Pulmonary artery endothelial cell (primary cell): Measurements from ENCODE around the gene OR2S2. TPM values are rescaled to one million over a fixed set of nuclear protein-coding genes. Genes with fewer than 3 reads are reported as not detected.
A peak's percentile ranks its signal among the peaks of the same experiment; 100 is the strongest.

Source experiments
- DNase-seq: peaks from one replicate; pipeline ENCODE4 v3.0.0-alpha.2; 2011; ENCODE audit warnings: low read depth, low spot score
- total RNA-seq: library from RNA; depleted of rRNA; stranded (reverse); fragments of >200 nt; gene quantifications from 2 replicates; pipeline ENCODE4 v1.2.3, GENCODE V29; 2014

The OR2S2 gene
- total RNA-seq, 1 donor from 2014 or later: not detected

DNA sequence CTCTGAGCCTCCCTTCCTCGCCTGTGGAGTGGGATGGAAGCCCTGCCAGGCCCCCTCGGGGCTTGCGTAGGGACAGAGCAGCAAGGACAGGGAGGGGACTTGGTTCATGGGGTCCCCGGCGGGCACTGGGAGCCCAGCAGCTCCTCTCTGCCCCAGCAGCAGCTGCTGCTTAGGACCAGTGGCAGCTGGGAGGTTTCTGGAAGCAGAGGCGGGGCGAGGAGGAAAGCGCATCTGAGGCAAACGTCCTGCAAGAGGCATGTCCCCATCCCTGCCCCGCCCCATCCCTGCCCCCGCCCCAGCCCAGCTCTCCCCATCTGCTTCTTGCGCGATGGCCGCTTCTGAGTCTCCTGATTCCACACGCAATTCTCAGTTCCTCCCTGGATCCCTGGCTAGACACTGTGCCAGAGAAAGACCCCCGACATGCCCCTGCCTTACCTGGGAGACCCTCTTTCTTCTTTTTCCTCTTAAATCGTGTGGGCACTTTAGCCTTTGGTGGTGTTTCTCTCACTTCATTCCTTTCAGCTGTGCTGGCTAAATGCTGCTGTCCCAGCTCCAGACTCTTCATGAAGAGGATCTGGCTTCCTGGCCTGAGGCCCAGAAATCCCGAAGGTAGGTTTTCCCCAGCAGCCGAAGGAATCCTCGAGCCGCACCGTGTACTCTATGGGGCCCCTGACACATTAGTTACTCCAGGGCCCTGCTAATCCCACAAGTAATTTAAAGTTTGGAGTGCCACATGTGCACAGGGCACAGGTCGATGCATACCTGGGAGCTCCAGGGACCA is 4.4 kb upstream of the OR2S2 start:
- no peak for DNase-seq

DNA sequence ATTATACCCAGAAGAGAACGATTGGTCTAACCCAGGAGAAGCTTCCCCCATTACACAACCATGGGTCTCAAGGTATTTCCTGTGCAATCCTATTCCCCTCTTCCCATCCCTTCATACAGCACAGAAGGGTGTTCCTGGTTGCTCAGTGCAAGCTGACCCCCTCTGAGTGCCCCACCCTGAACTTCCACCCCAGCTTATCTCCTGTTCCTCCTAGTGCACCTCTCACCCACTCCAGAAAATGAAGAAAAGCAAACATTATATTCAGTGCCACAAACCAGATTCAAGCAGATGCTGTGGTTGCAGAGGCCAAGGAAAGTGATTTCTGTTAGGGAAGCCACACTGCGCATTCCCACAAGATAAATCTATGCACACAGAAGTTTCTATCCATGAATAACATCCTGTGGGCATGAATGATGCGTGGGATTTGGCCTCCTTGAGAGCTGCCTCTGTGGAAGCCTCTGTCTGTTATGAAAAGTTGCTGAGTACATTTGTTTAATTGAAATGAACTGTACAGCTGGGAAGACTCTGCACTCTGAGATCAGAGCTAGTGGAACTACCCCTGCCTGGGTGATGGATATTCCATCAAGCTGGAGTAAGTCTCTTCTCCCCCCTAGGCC is 2.2 kb upstream of the OR2S2 start:
- no peak for DNase-seq

DNA sequence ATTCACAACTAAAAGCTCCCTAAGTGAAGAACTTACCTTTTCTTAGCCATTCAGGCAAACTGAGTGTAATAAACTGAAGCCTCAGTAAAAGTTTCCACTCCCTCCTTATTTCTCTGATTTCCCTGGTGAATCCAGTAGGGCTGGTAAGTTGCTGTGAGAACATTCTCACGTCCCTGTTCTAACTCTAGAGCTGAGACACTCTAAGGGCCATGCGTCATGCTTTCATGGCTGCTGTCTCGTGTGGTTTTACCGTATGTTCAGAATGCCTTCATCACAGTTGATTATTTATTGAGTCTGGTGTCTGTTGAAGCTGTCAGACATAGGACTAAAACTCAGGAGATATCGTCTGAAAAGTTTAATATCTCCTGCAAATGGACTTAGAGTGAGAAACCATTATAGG is 1.3 kb downstream of the OR2S2 start:
- DNase-seq: no peak

DNA sequence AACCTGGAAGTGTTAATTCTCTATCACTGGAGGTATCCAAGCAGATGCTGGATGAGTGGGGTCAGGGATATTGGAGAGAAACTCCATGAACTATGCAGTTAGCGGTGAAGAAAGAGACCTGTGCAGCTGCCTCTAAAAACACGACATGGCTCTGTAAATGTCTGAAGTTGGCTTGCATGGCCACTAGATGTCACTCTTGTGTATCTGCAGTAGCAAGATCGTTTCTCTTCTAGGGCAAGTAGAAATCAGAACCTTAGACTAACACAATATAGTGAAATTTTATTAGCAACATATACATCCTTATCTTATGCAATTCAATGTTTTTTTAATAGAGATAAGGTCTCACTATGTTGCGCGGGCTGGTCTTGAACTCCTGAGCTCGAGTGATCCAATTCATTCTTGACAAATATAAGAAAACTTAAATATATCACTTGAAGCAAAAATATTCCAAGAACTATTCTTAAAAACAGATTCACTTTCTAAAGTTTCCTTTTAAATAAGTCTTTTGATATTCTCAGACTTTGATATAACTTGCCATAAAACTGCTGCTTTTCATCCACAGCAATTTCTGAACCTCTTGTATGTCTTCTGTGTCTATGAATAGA is 2.9 kb downstream of the OR2S2 start:
- peak; percentile 59 for DNase-seq

DNA sequence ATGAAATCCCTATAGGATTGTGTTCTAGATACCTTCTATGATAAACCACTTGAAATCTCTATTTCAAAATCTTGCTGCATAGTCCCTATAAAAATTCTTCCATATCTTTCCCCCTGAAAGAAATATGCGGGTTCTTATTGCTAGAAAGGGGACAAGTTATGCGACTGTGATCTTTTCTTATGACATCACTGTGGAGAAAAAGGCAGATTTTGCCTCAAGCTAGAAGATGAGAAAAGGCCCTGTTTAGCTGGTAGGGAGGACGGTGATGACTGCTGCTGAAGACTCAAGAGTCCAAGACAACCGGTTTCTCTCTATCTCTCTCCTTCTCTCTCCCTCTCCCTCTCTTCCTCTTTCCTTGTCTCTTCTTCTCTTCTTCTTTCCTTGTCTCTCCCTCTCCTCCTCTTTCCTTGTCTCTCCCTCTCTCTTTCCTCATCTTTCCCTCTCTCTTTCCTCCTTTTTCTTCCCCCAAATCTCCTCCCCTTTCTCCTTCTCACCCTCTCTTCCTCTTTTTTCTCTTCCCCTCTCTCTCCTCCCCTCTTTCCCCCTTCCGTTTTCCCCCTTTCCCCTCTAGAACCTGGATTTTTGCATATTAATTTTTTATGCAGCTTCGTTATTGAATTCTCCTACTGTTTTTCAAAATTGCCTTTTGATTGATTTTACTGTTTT is 5.3 kb downstream of the OR2S2 start:
- no peak for DNase-seq

DNA sequence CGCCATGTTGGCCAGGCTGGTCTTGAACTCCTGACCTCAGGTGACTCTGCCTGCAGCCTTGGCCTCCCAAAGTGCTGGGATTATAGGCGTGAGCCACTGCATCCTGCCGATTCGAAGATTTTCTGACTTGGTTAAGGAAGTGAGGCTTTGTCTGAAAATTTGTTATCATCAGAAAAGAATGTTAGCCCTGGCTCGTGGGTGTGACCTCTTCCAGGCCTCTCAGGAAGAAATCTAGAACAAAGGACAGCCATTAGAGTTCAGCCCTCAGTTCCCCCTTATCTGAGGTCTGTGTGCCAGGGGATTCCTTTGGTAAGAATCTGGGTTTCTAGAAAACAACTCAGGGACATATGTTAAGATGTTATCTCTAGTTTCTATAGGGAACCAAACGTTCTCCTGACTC is 6.2 kb downstream of the OR2S2 start:
- peak; percentile 83 for DNase-seq

DNA sequence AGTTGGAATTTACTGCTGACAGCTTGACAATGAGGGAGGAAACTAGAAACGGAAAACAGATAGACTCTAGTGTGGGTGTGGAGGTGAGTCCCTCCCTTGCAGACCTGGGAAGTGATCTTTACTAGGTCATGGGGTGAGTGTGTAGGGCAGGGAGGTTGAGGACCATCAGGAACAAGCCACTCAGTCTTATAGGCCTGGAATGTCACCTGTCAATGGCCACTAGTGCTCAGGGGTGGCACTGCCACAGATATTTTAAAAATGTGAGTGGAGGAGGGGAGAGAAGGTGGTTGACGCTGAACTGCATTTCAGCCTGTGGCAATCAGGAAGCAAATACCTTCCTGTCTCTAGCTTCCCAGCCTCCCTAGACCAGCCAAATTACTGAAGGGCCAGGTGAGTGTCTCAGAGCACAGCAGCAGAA is 9.0 kb downstream of the OR2S2 start:
- peak; percentile 10 for DNase-seq

DNA sequence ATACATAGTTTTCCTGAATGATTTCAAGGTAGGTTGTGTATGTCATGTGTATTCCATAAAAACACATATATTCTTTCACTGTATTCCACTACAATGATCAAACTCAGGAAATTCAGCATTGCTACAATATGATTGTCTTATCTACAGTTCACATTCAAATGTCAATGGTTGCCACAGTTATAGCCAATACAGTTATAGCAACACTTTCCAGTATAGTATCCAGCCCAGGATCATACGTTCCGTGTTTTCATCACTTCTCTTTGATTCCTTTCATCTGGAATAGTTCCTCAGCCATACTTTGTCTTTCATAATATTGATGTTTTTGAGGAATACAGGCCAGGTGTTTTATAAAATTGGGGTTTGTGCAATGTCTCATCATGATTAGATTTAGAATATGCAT is 9.5 kb downstream of the OR2S2 start:
- peak; percentile 8 for DNase-seq

DNA sequence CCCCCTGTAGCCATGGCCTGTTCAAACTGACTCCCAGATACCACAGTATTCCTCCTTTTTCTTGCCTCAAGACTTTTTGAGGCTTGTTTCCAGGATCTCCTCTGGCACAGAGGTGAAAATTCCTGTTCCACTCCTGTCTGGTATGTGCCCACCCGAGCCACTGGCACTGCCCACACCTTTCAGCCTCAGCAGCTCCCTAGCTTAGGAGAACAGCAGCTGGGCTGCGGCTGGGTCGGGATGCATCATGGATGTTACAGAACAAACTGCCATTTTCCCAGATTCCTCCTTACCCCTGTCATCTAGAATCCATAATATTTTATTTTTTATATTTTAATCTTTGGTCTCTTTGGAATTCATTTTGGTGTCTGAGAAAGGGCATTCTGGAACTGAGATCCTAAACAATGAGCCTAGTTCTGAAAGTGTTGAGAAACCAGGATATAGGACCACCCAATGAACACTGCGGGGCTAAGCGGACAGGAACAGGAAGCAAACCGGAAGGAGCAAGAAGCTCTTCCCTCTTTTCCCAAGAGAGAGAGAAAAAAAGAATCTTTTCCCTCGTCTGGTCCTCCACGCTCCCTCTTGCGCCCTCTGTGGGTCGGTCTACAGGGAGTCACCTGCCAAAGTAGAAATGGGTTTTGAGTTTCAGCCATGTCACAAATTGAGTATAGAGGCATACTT is 12.5 kb downstream of the OR2S2 start:
- DNase-seq: peak; percentile 44

DNA sequence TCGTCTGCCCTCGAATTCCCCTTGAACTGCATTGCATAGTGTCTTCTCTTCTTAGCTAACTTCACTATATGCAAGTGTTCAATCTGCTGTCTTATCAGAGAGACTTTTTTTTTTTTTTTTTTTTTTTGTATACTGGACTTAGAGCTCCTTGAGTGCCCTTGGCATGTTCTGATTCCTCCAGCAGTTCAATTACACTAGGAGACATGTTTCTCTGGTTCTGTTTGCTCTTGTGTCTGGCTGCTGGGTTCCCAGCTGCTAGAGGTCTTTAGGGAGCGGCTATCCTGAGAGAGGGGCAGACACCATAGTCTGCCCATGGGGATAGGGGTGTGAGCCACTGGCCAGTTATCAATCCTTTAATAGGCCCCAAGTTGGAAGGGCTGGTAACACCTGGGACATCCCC is 13.1 kb downstream of the OR2S2 start:
- no peak for DNase-seq

DNA sequence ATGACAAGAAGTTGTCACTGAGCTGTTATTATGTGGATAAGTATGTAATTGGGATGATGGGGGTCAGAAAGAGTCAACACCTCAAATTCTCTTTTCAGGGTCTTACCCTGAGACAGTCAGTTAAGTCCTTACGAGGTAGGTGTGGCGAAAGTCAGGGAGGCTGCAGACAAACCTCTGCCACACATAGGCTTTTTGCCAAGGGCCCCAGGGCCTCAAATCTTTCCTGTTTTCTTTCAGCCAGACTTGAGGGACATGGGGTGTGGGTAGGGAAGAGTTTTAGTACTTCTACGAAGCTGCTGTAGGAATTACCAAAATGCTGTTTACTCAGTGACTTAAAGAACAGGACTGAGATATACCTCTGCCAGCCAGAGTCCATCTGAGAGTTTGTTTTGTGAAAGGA is 13.8 kb downstream of the OR2S2 start:
- DNase-seq: no peak

DNA sequence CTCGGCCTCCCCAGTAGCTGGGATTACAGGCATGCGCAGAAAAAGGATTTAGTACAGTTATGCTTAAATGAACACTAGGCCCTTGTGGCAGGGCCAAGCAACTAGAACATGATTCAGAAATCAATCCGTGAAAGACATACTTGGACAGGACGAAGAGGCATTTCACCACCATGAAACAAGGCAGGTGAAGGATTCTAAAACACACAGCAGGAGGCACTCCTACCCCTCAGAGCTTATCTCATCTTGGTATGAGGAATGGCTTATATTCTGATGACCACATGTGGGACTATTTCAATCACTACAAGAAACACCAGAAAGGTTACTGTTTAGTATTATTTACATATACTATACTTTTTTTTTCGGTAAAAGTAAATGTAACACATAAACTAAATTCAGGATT is 15.7 kb downstream of the OR2S2 start:
- no peak for DNase-seq

DNA sequence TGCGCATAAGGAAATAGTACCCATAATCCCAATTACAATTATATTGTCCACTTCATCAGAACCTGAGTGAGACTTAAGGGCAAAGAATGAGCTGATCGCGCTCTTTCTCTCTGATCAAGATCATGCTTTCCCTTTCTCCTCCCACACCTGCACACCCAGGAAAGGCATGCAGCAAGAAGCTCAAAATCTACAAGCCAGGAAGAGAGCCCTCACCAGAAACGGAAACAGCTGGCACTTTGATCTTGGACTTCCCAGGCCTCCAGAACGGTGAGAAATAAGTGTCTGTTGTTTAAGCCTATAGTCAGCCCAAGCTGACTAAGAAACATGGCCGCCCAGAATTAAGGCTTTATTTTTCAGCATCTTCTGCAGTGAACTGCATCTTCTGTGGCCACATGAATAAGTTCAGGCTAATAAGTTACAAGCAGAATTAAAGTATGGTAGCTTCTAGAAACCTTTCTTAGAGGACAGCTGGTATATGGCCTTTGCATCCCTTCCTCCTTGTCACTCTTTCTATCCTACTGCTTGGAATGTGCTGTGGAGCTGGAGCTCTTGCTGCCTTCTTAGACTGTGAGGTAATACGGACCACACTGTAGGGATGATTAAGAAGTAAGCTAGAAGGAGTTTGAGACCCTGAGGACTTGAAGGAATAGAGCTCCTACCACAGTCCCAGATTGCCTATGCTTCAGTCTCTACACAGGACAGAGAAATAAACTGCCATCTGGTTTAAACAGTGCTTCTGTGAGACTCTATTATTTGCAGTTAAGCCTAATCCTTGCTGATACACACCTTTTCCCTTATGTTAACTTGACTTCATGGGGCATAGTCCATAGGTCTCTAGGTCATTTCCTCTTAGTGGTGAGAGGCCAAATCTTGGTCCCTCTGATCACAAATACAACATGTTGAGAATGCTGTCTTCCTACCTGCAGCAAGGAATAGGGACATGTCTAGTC is 17.2 kb downstream of the OR2S2 start:
- DNase-seq: no peak

DNA sequence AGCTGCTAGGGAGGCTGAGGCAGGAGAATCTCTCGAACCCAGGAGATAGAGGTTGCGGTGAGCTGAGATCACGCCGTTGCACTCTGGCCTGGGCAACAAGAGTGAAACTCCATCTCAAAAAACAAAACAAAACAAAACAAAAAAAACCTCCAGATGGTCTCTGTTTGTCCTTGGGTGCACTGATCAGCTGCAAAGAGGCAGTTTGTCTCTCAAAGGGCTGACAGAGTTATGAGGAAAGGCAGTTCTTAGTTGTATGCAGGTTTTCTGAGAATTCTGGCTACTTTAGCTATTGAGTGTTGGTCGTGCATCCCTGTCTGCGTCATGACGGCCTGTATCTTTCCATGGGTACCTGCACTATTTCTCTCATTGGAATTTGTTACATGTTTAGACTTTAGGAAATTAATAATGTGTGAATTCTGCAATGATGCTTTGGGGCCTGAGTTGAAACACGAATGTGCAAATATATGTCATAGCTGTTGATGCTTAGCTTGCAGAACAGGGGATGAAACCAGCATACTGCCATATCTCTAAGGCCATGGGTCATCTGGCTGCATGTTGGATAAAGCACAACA is 18.2 kb downstream of the OR2S2 start:
- no peak for DNase-seq

DNA sequence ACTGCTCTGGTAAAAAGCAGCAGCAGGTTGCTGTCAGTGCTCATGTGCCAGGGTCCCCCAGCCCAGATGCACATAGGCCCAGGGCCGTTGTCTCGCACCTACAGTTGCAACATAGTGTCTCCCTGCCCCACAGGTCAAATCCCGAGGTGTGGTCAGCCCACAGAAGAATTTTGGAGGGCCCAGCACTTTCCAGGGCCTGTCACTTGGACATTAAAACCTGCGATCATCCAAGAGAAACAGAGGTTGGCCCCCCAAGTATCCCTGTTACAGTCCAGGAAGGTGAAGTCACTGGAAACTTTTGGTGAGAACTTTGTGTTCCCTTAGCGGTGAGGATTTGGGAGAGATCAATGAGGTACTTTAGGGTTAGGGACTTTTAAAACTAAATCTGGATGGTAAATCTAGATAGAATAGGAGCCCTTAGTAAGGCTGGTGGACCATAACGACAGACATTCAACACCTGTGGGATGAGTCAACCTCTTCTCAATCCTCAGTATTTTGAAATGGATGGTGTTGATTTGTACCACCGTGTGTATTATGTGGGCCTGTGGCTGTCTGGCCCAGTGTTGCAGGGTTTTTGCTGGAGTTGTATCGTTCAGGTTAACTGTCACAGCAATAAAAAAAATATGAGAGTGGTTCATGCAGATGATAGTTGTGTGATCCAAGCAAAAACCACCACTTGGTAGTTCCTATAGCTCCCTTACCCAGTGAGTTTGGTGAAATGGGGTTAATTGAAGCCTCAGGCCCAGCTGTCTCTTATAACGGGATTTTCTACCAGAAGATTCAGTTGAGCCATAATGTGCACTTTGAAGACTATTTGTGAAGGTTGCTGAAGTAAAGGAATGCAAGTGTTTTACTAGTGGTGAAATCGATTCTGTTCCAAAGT is 19.2 kb downstream of the OR2S2 start:
- DNase-seq: no peak

DNA sequence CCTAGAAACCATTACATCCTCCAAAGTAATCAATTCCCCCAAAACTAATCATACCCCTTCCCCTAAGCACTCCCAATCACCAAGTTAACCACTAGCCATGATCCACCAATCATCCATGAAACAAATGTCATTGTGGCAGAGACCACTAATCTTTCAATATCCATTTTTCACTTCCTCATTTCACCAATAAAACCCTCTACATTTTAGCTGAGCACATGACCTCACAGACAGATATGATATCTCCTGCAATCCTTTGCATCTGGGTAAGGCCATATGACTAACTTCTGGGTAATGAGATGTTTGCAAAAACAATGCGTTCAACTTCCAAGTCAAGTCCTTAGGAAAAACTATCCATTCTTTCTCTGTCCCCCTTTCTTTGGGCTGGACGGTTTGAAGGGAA is 20.7 kb downstream of the OR2S2 start:
- DNase-seq: no peak

DNA sequence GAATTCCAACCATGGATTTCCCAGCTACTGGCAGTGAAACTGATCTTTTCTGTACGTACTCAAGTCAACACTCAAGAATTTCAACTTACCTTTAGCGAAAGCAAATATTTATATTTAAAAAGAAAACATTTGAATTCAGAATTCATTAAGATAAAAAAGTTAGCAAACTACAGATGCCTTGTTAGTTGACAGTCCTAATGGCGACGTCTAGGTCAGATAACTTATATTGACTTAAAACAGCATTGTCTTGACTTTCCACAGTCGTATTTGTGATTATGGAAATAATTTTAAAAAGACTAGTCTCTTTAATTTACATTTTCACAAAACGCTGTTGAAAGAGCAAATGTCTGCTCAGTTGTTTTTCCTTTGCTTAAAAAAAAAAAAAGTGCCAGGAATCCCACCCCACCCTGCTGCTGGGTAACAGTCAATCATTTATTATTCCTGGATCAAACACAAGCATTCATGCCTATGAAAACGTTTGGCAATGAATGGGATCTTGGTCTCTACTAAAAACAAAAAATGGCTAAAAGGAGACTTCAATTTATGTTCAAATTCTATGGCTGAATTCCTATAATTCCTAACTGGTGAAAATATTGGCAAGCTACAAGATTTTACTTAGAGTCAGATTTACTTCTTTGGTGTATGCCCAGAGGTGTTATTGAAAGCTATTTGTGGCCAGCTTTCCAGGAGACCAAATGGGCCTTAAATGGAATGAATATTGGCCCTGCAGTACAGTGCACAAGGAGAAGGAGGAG is 22.0 kb downstream of the OR2S2 start:
- no peak for DNase-seq

DNA sequence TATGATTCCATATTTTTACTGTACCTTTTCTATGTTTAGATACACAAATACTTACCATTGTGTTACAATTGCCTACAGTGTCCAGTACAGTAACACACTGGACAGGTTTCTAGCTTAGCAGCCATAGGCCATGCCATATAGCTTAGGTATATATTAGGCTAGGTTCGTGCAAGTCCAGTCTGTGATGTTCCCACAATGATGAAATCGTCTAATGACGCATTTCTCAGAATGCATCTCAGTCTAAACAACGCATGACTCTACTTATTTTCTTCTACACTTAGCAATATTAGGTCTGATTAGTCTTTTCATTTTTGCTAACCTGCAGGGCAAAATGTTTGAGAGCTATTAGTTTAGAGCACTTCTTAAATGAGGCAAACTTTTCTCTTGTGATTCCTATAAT is 22.7 kb downstream of the OR2S2 start:
- no peak for DNase-seq
